HG03342 (cell line): ENCODE results near the gene CDH23.

Source experiments
- ATAC-seq: cut with Tn5 transposase; IDR thresholded peaks from one replicate; pipeline ENCODE4 v1.9.1; 2021; ENCODE audit warnings: mild to moderate bottlenecking, moderate library complexity; ENCODE audit not compliant: unreplicated experiment

Gene CDH23

DNA sequence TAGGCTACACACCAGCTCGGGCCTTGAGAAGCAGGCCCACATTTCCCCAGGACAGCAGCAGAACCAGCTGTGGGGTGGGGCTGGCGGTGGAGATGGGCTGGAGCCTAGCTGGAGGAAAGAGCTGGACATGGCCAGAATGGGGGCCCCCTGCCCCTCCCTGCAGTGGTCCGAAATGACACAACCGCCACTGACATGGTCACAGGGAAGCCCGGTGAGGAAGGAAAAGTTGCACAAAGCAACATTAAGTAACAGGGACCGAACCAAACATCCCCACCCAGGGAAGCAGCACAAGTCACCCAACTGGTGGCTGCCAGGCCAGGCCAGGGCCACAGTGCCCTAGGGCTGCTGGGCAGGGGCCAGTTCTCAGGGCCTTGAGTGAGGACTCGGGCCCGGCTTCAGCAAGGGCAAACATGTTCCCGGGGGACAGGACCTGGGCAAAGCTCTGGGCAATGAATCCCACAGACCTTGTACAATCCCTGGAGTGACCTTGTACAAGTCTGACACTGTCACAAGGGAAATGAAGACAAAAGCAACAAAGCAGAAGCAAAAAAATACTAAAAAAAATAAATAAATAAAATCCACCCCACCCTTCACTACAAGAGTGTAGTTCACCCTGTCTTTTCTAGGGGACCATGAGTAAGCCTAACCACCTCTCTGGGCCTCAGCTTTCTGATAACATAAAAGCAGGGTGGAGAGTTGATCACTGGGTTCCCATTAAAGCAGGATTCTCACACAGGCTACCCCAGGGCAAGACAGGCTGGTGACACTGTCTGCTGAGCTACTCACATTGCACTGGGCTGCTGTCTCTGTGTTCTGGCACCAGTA lies 421.3 kb downstream of the CDH23 start:
- ATAC-seq, result no peak

DNA sequence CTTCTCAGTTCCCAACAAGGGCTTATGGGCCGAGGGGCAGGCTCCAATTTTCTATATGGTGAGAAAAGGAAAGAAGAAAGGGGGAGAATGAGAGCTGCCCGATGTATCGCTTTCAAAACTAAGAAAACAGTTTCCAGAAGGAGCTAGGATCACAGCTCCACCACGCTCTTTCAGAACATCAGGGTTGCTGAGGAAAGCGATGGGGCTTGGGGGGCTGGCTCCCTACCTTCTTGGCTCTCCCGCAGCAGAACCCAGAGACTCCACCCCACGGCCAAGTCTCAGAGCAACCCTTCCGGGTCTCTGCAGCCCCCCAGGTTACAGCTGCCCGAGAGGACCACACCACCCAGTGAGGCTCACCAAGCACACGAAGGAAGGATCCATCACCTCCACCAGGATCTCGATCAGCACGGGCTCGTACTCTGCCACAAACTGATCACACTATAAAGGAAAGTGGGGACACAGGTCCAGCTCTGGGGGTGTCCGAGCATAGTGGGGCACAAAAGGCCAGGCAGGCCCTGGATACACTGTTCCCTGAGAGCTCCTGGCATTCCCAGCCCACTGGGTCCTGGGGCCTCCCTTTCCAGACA lies 422.0 kb downstream of the CDH23 start:
- no peak for ATAC-seq

DNA sequence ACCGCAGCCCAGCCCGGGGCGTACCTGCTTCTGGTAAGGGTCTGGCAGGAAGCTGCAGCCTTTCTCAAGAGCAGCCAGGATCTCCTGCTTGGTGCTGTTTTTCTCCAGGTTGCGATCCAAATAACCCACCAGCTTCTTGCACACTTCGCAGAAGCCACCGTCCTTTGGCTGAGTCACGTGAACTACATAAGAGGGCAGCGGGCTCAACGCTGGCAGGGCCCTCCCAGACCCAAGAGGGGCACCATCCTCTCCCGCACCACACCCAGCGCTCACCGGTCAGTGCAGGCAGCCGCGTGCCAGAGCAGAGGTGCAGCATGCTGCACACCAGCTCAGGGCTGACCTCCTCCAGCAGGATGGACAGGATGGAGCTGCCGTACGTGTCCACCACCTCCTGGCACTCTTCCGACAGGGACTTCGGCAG lies 422.7 kb downstream of the CDH23 start:
- ATAC-seq, result no peak

DNA sequence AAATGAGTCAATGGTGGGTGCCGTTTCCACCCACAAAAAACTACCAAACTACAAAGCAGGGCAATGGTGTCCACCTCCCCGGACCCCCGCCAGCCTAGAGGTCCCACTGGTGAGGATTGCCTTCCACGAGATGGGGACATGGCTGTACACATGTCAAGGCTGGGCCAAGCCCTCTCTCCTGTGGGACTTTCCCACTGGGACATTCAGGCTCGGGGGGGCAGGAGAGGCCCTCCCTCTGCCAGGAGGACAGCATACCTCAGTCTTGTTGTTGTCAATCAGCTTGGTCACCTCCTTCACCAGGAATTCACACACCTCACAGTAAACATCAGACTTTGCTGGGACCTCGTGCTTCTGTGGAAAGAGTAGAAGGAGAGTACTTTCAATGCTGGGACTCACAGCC lies 423.3 kb downstream of the CDH23 start:
- ATAC-seq, result no peak

DNA sequence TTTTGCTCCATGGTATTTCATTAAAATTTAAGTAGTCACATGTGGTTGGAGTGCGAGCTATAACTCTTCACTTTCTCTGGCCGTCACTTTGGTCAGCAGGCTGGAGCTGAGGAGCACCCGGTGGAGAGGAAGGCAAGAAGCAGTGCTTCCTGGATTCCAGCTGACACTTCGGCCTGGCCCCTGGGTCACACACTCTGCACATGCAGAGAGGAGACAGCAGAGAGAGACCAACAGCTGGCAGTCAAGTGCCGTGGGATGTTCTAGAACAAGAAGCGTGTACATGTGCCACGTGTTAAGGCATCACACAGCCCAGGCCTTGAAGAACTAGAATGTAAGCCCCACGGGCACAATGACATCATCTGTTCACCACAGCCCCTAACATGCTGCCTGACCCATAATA lies 424.2 kb downstream of the CDH23 start:
- no peak for ATAC-seq

DNA sequence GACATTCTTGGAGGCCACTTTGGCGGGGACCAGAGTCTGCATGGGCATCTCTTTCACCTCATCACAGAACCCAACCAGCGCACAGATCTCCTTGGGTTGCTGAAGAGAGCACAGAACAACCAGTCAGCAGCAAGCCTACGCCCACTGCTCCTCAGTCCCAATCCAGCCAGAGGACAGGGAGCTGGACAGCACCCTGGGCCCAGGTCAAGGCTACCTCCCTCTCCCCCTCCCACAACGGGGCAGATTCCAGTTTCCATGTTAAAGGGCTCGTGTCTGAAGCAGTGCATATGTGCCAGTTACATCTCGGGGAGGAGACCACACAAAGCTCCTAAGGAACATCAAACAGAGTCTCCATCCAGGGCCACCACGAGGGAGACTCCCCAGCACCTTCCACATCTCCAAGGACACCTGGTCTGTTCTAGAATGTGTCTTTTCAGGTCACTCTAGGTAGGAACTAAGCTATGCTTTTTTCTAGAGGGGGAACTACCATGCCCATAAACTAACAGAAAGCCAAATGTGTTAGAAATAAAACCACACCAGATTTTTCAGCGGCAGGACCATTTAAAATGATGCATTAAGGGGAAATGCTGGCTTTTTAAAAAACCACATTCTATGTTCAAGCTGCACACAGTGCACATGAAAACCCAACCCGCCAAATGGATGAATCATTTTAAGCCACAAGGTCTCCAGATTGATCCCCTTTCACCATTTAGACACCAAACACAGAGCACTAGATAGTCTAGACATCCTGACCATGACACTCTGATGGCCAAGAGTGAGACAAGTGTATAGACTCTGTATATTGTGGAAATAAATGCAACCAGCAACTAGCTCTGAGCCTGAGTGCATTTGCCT lies 425.4 kb downstream of the CDH23 start:
- ATAC-seq, result no peak

DNA sequence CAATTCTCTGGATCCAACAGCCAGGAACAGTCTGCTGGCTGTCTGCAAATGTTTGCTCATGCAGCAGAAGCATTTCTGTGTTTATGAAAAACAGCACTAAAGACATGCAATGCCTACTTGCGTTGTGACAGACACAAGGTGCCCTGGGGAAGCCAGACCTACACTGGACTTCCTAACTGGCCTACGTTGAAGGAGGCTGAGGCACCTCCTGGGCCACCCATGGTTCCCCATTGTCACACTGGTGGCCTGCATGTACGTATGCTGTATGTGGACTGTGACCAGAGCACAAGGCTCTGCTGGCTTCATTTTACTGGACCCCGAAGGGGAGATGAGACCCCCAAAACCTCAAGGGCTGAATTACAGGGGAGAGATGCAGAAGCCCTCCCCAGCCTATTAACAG lies 426.6 kb downstream of the CDH23 start:
- ATAC-seq, result no peak

DNA sequence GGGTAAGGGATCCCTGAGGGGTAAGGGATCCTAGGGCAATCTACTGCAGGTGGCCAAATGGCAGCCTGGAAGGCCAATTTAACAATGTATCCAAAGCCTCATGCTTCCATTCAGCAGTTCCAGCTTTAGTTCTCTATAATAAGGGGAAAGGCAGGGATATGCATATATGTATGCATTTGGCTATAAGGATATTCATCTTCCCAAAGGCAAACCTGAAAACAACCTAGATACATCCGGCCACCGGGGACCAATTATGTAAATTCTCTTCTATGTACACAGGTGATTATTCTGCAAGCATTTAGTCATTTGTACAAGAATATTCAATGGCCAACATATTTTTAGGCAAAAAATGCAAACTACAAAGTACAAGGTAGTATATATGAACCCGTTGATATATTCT lies 427.6 kb downstream of the CDH23 start:
- no peak for ATAC-seq

DNA sequence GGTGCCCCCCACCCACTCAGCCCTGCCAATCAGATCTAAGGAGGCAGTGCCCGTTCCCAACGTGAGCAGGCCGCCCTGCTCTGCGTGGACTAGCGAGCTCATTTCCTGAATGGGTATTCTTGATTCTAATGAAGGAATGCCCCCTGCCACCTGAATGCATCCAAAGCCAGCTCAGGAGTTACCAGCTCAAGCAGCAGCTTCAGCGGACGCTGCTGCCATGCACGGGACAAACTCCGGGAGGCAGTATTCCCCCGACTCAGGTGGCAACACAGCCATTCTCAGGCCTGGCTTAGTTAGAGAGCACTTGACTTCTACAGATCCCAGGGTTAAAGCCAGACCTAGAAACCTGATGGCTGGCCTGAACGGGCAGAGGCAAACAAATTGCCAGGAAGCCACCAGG lies 428.5 kb downstream of the CDH23 start:
- ATAC-seq, result no peak

DNA sequence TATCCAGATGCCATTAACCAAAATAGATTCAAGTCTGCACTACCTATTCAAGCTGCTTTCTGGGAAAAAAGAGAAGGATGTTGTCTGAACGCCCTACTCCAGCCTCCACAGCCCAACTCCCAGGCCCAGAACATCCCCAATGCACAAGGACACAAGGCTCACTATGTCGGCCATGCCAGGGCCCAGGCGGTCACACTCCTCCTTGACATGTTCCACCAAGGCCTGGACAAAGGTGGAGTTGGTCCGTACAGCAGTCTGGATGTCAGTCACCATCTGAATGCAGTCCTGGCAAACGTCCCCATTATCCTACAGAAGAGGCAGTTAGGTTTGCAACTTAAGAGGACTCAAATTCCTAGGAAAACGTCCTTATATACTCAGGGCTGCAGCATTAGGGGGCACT lies 431.1 kb downstream of the CDH23 start:
- no peak for ATAC-seq

DNA sequence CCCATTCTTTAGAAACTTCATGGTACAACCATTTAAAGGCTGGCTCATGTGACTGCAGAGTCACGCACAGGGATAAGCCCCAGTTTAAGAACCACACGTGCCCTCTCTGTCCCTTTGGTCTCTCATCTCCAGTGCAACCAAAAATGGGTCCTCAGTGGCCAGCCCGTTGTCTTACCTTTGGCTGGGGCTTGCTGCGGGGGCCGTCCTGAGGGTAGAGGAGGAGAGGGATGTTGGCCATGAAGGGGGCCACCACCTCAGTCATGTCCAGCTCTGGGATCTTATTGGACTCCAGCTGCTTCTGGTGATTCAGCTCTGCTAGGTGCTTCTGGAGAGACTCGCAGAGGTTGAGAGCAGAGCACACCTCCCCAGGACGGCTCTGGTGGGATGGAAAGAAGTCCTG lies 432.0 kb downstream of the CDH23 start:
- ATAC-seq, result no peak

DNA sequence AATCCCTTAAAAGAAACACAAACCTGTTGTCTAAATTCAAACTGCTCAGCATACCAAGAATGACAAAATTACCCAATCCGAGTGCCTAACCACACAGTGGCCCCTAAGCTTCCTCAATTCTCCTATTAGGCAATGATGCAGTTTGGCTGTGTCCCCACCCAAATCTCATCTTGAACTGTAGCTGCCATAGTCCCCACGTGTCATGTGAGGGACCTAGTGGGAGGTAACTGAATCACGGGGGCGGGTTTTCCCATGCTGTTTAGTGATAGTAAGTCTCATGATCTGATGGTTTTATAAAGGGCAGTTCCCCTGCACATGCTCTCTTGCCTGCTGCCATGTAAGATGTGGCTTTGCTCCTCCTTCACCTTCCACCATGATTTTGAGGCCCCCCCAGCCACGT lies 432.5 kb downstream of the CDH23 start:
- no peak for ATAC-seq

DNA sequence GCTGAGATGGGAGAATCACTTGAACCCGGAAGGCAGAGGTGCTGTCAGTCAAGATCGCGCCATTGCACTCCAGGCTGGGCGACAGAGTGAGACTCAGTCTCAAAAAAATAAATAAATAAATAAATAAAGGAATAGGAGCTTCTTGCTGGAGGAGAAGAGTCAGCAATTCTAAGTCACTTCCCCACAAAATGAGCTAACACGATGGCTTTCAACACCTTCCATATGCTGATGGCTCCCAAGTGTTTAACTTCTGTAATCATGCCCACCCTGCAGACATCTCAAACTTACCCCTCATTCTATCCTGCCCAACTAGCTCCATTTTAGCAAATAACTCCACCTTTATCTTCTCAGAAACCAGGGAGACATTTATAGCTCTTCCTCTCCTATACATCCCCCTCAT lies 433.2 kb downstream of the CDH23 start:
- ATAC-seq, result no peak

DNA sequence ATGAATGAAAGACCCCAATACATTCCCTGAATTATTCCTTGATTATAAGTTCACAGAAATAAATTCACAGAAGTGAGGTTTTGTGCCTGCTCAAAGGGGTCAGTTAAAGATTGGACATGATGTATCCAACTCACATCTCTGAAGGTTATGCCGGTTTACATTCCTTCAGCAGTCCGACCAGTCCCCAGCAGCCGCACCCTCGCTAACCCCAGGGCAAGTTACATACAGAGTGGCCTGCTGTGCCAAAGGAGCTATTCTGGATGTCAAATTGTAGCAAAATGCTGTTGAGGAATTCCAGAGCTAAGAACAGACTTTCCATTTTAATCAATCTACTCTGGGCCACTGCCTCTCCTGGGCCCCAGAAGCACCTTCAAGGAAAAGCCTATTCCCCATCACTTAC lies 434.0 kb downstream of the CDH23 start:
- ATAC-seq, result no peak

DNA sequence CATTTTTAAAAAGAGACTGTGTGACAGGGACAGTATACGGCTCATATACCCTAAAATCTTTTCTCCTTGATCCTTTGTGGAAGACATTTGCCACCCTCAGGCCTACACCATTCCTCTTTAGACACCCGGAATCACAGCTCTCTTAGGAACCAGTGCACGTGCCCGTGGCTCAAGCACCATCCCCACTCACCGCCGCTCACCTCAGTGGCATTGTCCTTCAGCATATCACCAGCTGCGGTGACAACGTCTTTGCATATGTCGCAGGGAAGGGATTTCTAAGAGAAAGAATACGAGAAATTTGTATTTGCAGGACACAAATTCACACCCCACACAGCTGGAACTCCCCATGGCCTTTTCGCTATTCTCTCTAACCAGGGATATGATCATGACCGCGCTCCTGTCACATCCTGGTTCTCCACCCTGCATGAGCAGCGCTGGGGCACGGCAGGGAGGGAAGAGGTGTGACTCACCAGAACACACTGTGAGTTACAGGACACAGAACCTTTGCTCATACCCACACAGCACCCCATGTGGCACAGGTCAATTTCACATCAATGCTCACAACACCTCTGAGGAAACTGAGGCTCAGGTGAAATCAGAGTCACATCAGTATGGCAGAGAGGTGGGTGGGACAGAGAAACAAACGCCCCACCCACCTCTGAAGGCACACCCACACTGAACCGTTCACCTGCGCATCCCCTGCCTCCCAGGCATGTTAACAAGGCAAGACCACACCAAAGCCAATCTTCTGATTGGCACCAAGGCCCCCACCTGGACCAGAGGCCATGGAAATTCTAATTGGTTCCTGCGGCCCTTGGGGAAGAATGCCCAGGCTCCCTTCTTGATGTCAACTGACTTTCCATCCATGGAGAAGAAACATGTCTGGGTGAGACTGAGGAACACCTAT lies 435.2 kb downstream of the CDH23 start:
- no peak for ATAC-seq

DNA sequence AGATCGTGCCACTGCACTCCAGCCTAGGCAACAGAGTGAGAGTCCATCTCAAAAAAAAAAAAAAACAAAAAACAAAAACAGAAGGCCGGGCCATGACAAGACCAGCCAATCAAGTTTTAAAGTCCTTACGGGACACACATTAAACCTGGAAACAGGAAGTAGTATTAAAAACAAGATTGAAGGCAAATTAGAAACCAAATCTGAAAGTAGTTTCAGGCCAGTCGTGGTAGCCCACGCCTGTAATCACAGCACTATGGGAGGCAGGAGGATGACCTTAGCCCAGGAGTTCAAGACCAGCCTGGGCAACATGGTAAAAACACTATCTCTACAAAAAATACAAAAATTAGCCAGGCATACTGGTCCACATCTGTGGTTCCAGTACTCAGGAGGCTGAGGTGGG lies 436.2 kb downstream of the CDH23 start:
- ATAC-seq, result no peak

DNA sequence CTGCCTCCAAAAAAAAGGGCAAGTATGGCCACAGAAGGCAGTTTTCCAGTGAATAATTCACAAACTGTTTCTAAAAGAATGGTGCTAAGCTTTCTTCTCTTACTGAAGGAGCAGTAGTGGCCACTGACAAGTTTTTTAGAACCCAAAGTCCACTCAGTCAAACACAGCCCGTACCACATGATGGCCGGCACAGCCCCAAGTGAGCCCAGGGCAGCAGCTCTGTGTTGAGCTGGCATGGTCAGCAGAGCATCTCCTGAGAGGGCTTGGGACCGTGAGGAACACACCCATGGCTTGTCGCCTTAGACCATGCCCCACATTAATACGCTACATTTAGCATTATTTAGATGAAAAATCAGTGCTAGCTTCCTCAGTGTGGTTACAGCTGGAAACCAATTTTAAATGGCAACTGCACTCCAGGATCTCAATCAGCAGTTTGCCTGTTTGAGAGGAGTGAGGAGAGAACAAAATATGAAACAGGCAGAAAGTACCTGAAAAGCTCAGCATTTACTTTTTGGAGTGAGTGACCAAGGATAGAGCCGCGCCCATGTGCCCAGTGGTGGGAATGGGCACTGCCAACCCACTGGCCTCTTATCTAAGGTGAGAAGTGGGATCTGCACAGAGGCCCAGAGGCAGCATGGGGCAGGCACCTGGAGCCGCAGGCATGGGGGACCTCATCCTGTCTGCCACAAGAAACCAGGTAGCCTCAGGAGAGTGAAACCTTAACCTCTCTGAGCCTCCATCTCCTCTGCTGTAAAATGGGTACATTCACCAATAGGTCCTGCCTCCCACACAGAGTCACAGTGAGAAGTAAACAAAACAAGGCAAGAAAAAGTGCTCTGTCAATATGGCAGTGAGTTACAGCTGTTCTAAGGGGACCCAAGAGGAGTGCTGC lies 437.0 kb downstream of the CDH23 start:
- ATAC-seq, result no peak

DNA sequence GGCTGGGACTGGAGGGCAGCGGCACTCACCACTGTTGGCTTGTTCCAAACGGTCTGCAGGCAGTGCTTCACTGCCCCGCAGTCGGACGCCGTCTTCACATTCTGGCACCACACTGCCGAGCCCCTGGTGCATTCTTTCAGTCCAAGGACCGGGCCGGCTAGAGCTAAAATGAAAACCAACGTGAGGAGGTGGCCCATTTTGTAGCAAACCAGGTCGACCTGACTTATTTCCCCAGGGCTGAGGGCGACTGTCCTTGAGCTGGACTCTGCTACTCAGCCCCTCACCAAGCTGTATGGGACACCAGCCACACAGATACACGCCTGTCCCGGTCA lies 437.6 kb downstream of the CDH23 start:
- ATAC-seq, result no peak

DNA sequence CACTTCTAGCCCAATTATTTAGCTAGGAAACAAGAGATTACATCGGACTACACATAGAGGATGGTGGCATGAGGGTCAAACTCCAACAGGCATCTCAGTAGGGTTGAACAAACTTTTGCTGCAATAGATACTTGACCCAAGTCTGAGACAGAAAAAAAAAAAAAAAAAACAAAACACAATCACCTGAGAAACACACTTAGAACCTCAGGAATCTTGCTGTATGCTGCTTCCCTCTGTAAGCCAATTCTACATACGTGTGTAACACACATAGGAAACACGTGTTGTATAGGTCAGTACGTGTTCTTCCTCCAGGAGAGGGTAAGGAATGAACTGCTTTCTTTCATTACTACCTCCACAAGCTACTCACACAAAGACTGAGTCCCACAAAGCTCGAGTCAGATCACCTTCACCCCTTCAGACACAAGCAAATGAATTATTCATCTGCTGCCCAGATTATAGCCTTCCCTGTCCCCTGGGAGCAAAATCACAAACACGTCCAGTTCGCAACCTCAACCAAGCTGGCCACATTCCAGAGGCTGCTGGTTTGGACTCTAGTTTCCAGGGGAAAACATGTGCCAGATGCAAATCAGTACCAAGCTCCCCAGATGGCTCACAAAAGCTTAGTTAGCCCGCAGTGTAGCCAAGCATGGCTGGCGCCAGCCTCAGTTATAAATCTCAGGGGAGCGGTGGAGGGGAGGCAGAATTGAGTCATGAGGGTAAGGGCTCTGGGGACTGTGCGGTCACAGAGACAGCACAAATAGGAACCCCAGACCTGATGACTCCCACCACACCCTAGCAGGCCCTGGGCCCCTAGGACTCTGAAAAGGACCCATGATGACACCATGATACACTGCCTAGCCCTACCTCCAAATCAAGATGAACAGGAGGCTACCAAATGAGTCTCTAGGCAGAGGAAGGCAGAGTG lies 439.2 kb downstream of the CDH23 start:
- ATAC-seq, result peak; percentile 92
